Loucy (cell line): ENCODE measurements around the gene PLIN3.

Experiments
- CTCF ChIP-seq: fragments of 200-600 bp; sonication (generic); conservative IDR thresholded peaks from 2 replicates; pipeline ENCODE4 v1.5.1; 2014; ENCODE audit warnings: mild to moderate bottlenecking, antibody characterized with exemption, low read length
- EZH2phosphoT487 ChIP-seq: fragments of 200-600 bp; IDR thresholded peaks from 2 replicates; pipeline ENCODE4 v1.6.1; 2018; ENCODE audit warnings: antibody characterized with exemption, mild to moderate bottlenecking, moderate library complexity, borderline replicate concordance

DNA sequence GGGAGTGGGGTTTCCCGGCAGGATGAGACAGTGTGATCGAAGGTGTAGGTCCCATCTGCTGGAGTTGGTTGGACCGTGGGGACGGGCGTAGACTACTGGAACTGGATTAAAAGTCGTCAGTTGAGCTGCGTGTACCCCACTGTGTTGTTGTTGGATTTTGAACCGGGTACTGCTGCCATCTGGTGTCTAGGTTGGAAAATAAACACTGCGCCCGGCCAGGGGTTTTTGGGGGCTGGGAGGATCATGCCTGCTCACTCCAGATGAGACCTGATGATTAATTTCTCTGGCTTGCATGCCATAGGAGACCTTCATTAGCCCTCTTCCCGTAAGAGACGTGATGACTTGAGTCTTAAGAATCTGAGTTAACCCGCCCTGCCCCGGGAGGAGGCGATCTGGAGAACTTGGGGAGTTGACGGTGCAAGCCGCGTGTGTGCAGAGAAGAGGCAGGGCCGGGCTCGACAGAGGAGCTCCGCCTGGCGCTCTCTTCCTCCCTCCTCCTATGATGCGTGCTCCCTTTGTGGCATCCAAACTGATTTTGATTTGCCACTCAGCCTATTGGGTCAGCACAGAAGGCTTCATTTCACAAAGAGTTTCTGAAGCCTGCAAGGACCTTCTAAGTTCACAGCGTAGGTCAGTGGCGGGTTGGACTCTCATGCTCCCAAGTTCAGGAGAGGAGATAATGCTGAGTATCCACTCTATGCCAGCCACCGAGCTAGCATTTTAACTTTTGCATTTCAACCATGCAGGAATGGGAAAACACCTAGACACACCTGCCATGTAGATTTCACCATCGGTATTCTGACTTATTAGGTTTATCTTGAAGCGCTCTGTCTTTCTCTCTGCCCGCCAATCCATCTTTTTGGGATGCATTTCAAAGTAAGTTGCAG, 44.6 kb upstream of the PLIN3 start:
- TF ChIP-seq CTCF (peak; percentile 77), EZH2phosphoT487 (no peak)
